ENCODE measurements around the gene COBL.
"Not testable (repeated sequence)": the region's sequence is repeated elsewhere in the genome, so short reads cannot be mapped to it uniquely, and the experiment has no call there.

COBL gene

GRCh38 chr7:51227861-51228260 is 88.7 kb downstream of the COBL start:
- DNase-seq, result no peak

DNA sequence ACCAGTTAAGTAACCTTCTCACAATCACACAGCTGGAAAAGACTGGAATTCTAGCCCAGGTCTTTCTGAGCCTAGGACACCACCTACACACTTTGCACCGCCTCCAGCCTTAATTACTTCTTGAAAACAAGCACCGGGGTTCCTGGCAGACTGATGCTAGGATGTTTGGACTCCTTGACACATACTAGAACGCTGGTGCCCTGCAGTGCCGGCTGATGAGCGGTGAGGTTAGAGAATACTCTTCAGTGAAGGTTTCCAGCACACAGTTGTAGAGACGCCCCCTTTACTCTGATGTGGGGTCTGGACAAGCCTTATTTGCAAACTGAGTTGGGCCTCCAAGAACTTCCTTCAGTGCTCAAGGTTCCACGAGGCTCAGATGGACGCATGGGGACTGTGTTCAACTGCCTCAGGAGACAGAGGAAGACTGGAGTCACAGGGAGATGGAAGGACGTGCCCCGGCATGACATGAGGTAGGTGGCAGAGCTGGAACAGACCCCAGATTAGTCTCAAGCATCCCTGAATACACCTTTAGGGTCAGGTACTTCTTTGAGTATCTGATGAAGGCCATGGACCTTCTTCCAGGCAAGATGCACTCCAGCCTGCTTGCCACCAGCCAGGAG is 89.6 kb downstream of the COBL start:
- DNase-seq, result no peak

DNA sequence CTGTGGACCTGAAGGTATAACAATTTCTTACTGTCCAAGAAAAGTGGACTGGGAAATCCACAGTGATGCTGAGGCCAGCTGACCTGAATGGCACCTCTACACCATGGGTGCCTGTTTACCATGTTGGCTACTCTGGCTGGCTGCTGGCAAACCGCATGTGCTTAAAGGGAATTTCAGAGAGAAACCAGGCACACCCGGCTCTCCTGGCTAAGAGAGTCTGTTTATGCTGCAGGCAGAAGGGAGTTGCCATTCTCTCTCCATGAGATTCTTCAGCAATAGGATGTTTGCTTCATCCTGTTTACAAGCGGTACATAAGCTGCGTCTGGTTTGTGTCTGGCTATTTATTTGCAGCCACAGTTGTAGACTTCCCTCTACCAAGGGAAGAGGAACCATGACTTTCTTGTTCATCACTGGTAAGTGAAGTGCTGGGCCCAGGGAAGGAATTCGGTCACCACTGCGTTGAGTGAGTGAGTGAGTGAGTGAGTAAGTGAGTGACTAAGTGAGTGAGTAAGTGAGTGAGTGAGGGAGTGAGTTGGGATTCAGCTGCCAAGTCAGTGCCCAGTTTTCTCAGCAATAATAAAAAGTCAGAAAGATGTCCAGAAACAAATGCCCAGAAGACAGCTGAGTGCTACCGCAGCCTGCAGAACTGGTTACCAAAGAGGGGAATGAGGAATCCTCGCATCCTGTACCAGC is 90.4 kb downstream of the COBL start:
- DNase-seq, result no peak

DNA sequence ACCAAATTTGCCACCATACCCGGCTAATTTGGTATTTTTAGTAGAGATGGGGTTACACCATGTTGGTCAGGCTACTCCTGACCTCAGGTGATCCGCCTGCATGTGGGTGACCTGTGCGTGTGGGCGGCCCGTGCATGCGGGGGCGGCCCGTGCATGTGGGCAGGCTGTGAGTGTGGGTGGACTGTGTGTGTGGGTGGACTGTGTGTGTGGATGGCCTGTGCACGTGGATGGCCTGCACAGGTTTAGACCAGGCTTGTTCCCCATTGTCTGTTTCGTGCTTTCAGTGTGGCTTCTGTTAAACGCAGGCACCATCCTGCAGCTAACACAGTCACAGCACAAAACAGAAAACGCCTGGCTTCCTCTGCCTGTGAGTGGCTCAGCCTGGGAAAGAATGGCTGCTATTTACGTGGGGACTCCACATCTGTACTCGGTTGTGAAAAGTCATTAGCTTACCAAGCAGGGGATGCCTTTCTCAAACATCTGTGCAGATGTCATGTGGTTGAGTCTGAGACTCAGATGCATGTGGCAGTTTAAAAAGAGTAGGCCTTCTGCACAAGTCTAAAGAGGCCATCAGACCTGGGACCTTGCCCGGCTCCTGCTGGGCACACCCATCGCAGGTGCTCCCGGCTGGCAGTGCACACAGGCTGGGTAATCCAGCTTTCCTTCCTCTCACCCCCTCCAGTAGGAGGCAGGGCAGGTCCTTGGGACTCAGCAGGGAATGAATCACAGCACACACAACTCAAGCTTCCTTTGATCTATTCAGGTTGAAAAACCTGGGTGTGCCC is 91.6 kb downstream of the COBL start:
- no peak for DNase-seq

DNA sequence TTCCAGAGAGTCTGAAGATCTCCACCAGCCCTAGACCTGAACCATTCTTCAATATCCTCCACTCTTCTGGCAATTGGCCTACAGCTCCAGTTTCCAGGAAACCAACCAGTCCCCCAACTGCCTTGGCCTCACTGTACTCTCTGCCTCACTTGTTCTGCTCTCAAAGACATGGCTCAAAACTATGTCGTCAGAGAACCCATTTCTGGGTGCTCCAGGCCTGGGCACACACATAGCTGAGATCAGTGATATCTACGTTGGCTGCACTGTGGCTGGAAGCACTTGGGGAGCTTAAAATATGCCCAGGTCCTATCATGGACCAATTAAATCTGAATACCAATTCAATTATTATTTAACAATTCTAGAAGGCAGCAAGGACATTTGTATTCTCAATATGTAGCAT is 93.1 kb downstream of the COBL start:
- DNase-seq, result no peak

DNA sequence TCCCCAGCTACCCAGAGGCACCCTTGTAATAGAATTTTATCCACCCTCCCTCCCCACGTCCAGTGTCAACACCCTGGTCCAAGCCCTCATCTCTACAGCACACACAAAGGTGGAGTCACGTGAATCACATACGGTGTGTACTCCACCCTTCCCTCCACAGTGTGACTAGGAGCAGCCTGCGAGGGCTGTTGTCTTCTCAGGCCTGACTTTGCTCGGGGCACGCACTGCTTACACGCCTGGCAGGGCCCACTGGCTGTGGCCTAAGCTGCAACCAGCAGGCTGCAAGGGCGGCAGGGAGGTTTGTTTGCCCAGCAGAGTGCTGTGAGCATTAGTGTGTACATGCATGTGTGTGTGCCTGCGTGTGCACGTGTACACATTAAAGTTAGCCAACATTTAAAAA is 93.7 kb downstream of the COBL start:
- DNase-seq, result no peak

GRCh38 chr7:51220226-51220625 is 96.4 kb downstream of the COBL start:
- no peak for DNase-seq

GRCh38 chr7:51219261-51219988 is 97.2 kb downstream of the COBL start:
- no peak for DNase-seq

DNA sequence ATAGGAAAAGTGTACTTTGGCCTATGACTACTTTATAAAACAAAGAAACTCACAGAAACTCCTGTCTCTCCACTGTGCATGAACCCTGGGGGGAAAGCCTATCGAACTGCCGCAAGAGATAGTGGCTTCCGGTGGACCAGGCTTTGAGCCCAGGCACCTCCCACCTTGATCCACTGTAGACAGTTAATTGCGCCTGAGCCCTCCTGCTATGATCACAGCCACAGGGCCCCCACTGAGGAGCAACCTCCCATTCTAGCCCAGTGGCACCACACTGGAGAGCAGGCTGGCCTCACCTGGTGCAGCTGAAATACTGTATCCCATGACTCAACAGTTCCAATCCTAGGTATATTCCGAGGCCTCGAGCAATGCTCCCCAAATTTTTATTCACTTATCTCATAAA is 98.8 kb downstream of the COBL start:
- DNase-seq, result no peak

DNA sequence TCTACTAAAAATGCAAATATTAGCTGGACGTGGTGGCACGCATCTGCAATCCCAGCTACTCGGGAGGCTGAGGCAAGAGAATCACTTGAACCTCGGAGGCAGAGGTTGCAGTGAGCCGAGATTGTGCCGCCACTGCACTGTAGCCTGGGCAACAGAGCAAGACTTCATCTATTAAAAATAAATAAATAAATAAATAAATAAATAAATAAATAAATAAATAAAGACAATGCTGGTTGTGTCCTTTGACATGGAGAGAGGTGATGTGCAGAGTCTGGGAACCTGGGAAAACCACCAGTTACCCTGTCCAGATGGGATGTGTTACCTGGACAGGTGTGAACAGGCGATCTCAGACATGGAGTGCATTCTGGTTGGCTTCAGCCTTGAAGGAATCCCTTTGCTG is 102.5 kb downstream of the COBL start:
- no peak for DNase-seq

DNA sequence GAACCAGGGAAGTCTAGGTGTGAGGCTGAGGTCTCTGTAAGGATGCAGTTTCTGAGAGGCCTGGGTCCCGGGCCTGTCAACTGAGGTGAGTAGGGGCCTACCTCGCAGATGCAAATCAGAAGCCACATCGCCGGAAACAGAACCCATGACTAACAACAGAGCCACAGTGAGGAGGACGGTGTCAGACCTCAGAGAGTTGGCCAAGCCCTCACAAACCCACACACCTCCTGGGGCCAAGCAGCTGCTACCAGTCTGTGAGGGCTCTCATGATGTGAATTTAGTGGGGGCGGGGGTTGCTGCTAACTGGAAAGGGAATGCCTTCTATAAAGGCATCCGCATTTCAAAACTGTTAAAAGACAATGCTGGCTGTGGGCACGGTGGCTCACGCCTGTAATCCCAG is 103.0 kb downstream of the COBL start:
- no peak for DNase-seq

- no peak for DNase-seq
These were observed 105.8 kb downstream of the COBL start for GRCh38 chr7:51210766-51211165.

GRCh38 chr7:51209426-51209825 is 107.2 kb downstream of the COBL start:
- no peak for DNase-seq

DNA sequence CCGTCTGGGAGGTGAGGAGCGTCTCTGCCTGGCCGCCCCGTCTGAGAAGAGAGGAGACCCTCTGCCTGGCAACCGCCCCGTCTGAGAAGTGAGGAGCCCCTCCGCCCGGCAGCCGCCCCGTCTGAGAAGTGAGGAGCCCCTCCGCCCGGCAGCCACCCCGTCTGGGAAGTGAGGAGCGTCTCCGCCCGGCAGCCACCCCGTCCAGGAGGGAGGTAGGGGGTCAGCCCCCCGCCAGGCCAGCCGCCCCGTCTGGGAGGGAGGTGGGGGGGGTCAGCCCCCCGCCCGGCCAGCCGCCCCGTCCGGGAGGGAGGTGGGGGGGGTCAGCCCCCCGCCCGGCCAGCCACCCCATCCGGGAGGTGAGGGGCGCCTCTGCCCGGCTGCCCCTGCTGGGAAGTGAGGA is 108.5 kb downstream of the COBL start:
- not testable (repeated sequence) for DNase-seq

- DNase-seq, result no peak
These were observed 118.0 kb downstream of the COBL start for GRCh38 chr7:51198654-51199053.

GRCh38 chr7:51190969-51191368 is 125.6 kb downstream of the COBL start:
- no peak for DNase-seq

GRCh38 chr7:51189777-51190176 is 126.8 kb downstream of the COBL start:
- no peak for DNase-seq

DNA sequence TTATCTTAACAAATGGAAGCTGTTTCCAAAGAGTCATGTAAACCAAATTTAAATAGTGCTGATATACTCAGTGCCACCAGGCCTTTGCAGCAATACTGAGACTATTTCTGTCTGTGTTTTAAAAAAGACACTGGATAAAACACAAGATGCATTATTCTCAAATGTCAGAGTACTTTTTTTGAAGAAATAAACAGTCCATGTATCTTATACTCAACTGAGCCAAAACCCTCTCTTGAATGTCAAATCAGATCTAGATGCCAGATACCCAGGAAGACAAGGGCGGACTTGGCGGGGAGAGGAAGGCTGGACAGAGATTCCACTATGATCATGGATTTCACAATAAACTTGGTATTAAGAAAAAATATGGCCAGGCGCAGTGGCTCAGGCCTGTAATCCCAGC is 127.6 kb downstream of the COBL start:
- DNase-seq, result no peak

DNA sequence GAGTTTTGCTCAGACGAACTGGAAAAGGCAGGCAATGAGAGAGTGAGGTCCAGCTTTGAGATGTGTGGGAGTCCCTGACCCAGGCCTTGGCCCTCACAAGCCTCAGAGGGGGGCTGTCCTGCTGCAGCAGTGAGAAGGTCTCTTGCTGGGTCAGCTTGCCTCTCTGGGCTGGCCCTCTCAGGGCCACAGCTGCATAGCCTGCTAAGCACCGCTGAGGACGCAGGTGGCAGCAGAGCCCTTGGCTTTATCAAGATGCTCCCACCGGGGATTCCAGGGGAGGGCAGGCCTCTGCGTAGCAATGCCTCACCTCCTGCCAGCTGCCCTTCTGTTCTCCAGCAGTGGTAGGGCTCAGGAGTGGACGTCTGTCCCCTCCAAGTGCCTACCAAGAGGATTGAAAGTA is 128.7 kb downstream of the COBL start:
- no peak for DNase-seq

DNA sequence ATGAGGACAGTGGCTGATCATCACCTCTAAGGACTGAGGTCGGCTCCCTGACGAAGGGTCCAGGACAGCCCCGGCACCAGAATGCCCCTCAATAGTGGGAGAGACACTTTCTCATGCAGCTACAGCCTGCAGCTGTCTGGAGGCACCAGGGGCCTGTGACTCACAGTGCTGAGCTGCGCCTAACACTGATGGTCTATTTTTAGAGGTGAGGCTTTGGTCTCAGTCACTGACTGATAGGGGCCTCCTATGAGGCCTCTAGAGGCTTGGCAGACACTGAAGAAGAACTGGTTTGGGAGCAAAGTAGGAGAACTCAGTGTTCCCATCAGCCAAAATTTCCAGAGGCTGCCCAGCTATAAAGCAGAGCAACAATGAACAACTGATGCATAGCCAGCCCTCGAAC is 130.1 kb downstream of the COBL start:
- no peak for DNase-seq

DNA sequence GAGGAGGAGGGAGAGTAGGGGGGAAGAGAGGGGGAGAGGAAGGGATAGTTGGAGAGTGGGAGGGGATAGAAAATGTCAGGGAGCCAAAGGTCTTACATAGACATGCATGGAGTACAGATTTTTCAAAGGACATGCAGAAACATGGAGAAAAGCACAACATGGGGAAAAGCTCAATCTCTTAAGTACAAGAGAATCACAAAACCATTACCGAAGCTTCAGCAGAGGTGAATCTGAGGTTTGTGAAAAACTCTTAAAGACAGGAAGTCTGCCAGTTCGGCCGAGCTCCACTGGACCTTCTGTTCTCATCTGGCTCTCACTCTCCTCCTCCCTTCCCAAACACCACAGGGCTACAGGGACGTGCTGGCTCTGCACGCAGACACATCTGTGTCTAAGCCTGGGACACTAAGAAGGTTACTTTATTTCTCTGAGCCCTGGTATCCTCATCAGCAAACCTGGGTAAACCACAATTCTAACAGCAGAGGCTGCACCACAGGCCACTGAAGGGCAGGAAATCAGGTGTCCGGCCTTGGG is 133.9 kb downstream of the COBL start:
- DNase-seq, result no peak

- no peak for DNase-seq
These were observed 136.5 kb downstream of the COBL start for GRCh38 chr7:51180092-51180491.

DNA sequence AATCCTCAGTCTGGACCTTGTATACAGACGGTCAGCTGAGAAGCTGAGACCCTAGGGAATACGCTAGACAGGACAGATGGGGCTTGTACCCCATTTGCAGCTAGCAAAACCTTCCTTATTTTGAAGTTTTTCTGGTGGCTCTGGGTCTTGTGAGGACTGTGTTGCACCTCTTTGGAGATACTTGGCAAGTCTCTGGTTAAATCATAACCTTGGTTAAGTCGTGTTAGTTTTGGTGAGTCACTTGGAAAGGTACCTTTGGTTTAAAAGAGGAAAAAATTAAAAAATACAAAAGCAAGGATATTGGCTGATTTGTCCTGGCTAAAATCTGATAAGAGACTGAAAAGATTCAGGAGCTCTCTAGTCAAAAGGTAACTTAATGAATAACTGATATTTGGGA is 140.6 kb downstream of the COBL start:
- no peak for DNase-seq
